GM03348 (cell line): ENCODE data around the gene SYNE4.
"Not testable (repeated sequence)": the region's sequence is repeated elsewhere in the genome, so short reads cannot be mapped to it uniquely, and the experiment has no call there.

Experiments used
- DNase-seq: peaks from one replicate; pipeline ENCODE4 v3.0.0; 2012; ENCODE audit warnings: low spot score

The SYNE4 gene, protein sequence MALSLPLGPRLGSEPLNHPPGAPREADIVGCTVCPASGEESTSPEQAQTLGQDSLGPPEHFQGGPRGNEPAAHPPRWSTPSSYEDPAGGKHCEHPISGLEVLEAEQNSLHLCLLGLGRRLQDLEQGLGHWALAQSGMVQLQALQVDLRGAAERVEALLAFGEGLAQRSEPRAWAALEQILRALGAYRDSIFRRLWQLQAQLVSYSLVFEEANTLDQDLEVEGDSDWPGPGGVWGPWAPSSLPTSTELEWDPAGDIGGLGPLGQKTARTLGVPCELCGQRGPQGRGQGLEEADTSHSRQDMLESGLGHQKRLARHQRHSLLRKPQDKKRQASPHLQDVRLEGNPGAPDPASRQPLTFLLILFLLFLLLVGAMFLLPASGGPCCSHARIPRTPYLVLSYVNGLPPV

DNA sequence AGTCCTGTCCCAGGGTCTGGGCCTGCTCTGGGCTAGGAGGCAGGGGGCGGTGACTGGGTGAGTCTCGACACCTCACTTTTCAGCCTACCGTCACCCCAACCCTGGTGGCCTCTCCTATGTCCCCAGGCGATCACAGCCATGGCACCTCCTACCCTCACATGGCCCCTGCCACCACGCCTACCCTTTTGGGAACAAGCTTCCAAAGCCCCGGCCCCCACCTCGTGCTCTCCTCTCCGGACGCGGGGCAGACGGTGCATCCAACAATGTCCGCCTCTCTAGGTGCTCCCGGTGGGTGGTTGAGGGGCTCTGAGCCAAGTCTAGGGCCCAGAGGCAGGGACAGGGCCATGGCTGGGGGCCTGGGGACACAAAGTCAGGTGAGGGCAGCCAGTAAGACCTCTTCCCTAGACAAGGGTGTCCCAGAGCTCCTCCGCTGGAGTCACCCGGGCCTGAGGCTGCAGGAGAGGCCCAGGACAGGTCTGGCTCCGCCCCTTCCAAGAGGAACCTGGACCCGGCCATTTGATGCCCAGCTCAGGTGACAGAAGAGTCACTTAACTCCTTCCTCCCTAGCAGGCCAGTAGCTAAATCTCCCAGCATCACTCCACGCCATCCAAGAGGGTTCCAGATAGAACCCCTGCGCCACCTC lies at the start of gene SYNE4:
SYNE4 (minus strand) TSS at position 478 of the 643 bp plus-strand sequence; CDS start at position 346, 132 bp downstream.
- no peak for DNase-seq

DNA sequence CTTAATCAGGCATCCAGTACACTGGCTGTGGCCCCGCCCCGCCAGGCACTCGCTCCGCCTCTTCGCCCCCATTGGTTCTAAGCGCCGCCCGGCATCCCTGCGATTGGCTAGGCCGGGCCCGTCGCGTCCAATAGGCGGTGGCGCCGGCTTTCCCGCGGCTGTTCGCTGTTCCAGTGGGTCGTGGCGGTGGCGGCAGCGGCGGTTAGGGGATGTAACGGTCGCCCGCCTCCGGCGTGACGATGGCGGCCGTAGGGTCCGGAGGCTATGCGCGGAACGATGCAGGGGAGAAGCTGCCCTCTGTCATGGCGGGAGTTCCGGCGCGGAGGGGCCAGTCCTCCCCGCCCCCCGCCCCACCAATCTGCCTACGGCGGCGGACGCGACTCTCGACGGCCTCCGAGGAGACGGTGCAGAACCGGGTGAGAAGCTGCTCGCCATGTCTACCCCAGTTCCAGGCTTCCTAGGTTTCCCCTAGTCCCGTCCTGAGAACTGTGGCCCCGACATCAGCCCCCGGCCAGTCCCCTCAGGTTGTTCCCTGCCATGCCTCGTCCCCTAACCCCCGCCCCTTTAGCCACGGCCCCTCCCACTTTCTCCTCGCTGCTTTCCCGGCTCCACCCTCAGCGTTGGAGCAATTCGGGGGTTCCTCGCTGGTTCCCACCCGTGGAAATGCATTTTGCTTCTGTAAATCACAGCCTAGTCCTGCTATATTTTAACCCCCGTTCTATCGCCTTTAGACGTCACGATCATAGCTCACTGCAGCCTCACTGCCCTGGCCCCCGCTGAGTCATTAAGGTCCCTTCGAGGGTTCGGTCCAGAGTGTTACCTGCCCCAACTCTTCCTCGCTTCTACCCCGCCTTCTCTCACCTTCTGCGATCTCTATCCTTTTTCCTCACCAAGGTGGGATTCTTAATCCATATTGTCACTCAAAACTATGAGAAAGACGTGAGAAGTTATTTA lies 46.4 kb upstream of the SYNE4 start, which contains the start of gene WDR62:
WDR62 (plus strand) TSS at position 165 of the 954 bp plus-strand sequence; CDS start at position 240, 75 bp downstream.
- DNase-seq, result peak; percentile 99

DNA sequence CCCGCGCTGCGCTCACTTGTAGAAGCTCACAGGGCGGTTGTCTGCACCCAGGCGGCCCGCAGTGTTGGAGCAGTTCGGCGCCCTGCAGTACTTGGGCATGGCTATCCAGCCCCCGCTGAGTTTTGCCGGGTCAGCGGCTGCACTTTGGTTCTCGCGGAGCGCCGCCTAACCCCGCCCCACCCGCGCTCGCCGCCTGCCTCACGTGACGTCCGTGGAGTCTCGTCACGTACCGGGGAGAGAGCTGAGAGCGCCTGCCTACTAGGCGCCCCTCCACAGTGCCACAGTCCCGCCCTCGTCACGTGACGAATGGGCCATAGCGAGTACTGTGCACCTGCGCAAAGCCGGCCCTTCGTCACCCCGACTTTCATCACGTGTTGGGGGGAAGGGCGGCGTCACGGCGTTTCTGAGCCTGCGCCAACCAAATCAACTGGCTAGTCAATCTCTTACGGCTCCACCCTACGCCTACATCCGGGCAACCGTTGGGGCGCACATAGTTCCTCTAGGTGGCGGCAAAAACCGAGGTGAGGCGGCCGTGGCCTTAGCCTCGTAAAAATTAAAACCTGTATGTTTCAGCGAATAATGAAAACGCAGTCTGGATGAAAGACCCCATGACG lies 45.6 kb upstream of the SYNE4 start, which contains the start of gene THAP8:
THAP8 (minus strand) TSS at position 167 of the 614 bp plus-strand sequence; CDS start at position 99, 68 bp downstream.
- DNase-seq, result peak; percentile 99

DNA sequence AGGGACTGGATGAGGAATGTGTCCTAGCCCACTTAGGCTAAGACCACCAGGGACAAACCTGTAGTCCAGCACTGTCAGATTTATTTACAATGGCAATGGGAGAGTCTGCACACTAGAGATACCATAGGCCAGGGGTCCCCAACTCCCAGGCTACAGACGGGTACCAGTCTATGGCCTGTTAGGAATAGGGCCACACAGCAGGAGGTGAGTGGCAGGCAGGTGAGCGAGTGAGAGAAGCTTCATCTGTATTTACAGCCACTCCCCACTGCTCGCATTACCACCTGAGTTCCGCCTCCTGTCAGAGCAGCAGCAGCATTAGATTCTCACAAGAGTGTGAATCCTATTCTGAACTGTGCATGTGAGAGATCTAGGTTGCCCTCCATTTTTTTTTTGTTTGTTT lies 43.0 kb upstream of the SYNE4 start:
- DNase-seq, result no peak

DNA sequence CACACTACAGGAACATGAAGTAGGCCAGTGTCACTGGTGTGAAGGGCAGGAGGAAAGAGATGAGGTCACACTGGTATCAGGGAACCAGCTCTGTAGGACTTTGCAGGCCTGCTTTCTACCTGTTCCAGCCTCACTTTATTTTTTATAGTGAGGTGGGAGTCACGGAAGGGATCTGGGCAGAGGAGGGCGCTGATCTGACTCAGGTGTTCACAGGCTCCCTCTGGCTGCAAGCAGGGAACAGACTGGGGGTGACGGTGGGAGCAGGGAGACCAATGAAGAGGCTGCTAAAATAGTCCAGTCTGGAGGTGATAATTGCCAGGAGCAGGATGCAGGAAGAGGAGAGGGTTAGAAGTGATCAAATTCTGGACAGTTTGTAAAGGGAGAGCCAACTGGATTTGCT lies 42.6 kb upstream of the SYNE4 start:
- no peak for DNase-seq

DNA sequence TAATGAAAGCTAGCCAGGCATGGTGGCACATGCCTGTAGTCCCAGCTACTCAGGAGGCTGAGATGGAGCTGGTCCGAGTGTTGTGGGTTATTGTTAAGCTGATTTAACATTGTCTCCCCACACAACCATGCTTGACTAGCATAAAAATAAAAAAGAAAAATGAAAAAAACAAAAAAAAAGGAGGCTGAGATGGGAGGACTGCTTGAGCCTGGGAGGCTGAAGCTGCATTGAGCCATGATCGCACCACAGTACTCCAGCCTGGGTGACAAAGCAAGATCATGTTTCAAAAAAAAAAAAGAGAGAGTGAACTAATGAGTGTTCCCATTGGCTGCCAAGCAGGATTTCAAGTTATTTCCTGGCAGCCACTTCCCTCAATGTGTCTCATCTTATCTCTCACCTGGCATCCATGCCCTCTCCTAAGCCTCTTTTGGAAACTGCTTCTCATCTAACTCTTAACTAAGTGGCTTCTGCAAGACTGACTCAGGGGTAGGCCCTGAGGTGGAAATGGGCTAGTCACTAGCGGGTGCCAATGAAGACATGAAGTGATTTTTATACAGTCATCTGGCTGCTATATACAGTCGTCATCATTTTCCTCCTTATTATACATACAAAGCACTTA lies 40.6 kb upstream of the SYNE4 start:
- no peak for DNase-seq

DNA sequence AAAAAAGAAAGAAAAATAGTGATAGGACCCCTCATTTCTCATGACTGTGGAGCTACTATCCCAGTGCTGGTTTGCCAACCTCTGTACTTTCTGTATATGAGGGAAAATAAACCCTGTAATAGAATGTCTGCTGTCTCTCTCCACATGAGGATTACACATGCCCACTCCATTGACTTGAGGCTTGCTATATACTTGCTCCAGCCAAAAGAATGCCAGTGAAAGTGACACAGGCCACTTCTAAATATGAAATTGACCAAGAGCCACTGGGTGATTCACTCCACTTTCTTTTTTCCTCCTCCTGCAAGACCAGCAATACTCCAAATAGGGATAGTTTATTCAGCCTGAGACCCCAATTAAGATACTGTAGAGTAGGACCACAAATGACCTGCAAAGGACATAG lies 39.2 kb upstream of the SYNE4 start:
- no peak for DNase-seq

DNA sequence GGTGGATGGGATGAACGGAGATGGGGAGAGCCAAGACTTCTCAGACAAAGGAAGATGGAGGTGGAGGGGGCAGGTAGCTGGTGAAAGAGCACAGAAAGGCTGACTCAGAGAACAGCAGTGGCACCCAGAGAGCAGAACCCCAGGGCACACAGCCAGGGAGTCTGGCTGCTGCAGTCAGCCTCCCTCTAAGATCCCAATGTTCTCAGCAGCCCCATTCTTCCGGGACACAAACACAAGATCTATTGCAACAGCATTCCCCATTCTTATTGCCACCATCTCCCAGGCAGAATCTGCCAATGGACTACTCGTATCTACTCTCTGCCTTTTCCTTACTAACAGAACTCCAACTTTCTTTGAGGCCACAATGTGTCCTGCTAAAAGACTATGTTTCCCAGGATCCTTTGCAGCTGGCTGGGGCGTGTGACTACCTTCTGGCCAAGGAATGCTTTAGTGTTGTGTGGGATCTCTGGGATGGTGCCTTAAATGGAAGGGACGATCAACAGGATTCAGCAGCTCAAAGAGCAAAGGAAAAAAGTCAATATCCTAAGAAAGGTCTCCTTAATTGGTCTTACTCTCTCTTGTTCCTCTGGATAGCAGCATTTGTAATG lies 37.9 kb upstream of the SYNE4 start:
- DNase-seq, result no peak

DNA sequence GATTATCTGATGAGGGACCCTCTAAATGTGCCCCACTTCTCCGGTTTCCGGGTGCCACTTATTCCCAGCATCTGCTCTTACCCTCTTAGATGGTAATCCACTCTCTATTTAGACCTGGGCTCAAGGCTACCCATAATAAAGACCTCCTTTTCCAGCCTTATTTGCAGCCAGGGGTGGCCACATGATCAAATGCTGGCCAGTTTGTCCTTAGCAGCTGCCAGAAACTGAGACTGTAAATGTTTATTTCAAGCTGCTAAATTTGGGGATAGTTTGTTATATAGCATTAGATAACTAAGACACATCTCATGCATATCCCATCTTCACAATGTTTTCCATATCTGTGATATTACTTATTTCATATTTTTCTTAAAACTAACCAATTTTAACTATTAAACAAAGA lies 35.3 kb upstream of the SYNE4 start:
- no peak for DNase-seq

DNA sequence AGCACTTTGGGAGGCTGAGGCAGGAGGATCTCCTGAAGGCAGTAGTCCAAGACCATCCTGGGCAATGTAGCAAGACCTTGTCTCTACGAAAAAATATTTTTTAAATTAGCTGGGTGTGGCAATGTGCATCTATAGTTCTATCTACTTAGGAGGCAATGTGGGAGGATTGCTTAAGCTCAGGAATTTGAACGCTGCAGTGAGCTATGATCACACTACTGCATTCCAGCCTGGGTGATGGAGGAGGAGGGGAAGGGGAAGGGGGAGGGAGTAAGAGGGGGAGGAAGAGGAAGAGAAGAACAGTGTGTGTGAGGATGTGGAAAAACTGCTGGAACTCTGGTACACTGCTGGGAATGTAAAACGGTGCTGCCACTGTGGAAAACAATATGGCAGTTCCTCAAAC lies 33.2 kb upstream of the SYNE4 start:
- DNase-seq, result peak; percentile 74

DNA sequence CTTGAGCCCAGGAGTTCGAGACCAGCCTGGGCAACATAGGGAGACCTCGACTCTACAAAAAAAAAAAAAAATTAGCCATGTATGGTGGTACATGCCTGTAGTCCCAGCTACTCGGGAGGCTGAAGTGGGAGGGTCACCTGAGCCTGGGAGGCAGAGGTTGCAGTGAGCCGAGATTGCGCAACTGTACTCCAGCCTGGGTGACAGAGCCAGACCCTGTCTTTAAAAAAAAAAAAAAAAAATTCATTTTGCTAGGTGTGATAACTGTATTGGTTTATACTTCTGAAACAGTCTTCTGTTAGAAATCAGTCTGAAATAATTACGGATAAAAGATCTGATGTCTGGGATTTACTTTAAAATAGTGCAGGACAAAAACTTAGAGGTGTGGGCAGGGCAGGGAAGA lies 32.5 kb upstream of the SYNE4 start:
- DNase-seq, result not testable (repeated sequence)

DNA sequence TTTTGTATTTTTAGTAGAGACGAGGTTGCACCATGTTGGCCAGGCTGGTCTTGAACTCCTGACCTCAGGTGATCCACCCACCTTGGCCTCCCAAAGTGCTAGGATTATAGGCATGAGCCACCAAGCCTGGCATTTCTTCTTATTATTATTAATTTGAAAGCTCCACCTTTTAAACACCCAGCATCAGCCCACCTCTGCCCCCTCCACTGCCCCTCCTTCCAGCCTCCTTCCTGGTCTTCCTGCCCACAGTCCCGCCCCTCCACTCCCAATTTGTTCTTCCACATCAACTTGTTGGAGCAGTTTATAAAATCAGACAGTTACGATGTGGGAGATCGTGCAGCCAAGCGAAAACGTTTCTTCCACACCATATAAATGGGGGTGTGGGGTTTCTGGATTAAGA lies 31.9 kb upstream of the SYNE4 start:
- DNase-seq, result no peak

DNA sequence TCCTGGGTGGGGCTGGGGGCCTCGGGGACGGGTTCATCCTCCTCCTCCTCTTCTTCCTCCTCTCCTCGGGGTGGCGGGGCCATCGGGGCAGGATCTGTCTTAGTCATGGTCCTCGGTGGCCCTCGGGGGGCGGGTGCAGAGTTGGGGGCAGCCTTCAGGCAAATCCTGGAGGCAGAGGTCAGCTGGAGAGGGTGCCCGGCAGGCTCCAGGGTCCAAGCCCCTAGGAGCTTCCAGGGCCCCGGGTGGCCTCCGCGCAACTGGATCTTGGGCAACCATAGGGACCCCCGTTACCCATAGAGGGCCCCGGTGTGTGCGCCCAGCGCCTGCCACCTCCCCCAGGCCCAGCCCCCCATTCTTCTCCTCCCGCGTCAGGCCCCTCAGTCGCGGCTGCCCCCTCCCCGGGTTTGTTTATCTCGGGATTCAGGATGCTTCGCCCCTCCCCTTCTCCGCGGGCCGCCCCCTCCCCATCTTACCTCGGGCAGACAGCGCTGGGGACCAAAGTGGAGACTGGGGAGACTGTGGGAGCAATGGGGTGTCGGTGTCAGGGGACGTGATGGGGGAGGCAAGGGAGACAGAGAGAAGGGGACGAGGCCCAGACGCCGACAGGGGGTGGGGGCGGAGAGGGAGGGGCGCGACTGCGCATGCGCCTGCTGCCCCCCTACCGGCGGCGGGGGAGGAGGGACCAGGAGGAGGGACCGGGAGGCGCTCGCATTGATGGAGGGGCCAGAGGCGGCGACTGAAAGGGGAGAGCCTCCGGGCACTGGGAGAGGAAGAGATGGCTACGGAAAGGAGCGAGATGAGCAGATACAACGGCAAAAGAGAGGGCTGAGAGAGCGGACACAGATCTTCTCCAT lies 23.9 kb upstream of the SYNE4 start, which contains the start of gene CLIP3:
CLIP3 (minus strand) TSS at position 623 of the 854 bp plus-strand sequence; CDS start at position 107, 516 bp downstream.
- DNase-seq, result peak; percentile 100

DNA sequence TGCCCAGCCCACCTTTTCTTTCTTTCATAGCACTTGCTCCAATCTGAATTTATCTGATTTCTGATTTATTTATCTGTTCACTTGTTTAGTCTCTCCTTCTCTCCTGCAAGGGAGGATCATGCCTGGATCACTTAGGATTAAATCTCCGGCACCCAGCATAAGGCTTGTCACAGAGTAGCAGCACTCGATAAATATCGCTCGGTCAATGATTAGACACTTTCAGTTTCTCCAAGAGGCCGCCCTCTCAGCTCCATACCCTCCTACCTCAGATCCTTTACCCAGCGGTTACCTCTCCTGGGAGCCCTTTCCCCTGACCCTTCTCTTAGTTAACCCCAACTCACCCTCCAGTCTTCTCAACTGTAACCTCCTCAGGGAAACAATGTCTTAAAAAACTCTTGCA lies 22.7 kb upstream of the SYNE4 start:
- DNase-seq, result no peak

DNA sequence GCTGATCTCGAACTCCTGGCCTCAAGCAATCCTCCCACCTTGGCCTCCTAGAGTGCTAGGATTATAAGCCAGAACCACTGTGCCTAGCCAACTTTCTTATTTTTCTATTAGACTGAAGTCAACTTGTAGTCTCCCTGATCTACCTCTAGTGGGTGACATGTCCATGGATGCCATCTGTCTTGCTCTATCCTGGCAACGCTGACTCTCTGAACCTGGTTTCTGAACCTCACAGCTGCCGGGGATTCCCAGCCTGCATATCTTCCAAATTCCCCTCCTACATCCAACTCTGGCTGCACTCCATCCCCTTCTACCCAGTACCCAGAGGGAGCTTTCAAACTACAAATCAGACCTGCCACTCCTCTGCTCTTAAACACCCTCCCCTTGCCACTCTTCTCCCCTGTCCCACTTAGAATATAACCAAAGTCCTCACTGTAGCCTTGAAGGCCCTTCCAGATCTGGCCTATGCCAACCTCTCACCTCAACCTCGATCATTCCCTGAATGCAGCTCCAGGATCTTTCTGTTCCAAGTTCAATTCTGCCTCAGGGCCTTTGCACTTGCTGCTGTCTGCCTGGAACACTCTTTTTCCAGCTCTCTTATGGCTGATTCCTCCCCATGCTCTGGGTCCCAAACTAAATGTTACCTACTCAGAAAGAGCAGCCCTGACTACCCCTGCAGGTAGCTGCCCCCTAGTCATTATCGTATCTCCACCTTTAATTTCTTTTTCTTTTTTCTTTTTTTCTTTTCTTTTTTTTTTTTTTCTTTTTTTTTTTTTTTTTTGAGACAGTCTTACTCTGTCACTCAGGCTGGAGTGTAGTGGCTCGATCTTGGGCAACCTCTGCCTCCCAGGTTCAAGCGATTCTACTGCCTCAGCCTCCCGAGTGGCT lies 21.9 kb upstream of the SYNE4 start:
- DNase-seq, result peak; percentile 35

DNA sequence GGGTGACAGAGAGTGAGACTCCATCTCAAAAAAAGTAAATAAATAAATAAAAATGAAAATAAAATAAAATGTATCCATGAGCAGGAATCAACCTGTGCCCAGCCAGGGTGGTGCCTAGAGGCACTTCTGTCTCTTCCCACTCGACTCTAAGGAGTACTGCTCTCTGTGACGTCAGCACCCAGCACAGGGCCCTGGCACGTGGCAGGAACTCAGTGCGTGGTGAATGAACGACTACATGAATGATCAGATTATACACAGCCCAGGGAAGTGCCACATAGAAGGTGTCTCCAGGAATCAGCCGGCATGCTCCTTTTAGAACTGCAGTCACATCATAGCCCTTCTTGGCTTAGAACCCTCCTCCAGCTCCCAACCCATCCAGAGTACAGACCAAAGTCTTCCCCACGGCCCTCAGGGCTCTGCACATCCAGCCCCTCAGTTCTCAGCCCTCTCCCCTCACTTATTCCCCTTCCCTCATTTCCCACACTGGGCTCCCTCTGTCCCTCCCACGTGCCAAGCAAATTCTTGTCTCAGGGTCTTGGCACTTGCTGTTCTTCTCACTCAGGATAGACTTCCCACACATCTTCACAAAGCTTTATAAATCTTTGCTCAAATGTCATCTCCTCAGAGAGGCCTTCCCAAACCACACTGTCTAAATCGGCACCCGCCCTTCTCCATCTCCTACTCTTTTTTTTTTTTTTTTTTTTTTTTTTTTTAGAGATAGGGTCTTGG lies 19.9 kb upstream of the SYNE4 start:
- DNase-seq, result no peak

DNA sequence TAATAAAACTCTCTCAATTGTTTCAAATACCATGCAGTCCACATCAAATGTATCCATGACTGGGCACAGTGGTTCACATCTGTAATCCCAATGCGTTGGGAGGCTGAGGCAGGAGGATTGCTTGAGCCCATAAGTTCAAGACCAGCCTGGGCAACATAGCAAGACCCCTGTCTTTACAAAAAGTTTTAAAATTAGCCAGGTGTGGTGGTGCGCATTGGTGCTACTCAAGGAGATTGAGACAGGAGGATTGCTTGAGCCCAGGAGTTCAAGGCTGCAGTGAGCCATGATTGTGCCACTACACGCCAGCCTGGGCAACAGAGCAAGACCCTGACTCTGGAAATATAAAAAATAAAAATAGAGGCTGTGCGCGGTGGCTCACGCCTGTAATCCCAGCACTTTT lies 19.1 kb upstream of the SYNE4 start:
- DNase-seq, result no peak
